IMR-90 (cell line): ENCODE results near the gene ZNF564. TPM values are rescaled to one million over a fixed set of nuclear protein-coding genes. Genes with fewer than 3 reads are reported as not detected.
A peak's percentile ranks its signal among the peaks of the same experiment; 100 is the strongest.

Source experiments
- ATAC-seq: fragments of 200-7000 bp; cut with Tn5 transposase; 2 replicates; pipeline ENCODE4 v1.9.1; 2020; ENCODE audit warnings: low read depth, mild to moderate bottlenecking, moderate library complexity
- BruUV-seq: library from RNA; stranded (reverse); fragments of 400-500 nt; replicated peaks from 2 replicates; lab custom pipeline; 2021; lab: Mats Ljungman, UMichigan
- CTCF ChIA-PET: fragments of 300-600 bp; formaldehyde crosslinking; extraction: SDS; loops from one replicate; lab custom pipeline; 2021; ENCODE audit warnings: antibody characterized with exemption; lab: Yijun Ruan, JAX
- POLR2A ChIA-PET: fragments of 300-600 bp; sonication (Branson Sonifier 250); formaldehyde crosslinking; loops from one replicate; lab custom pipeline; 2022; ENCODE audit warnings: antibody characterized with exemption; ENCODE audit not compliant: unreplicated experiment; lab: Charles Lee
- DNase-seq: peaks from one replicate; pipeline ENCODE4 v3.0.0; 2013
- H2AFZ ChIP-seq: replicated peaks from 2 replicates; pipeline ENCODE3; 2013; ENCODE audit warnings: low read length, mild to moderate bottlenecking; ENCODE audit not compliant: poor library complexity
- H2AK5ac ChIP-seq: 2 replicates; pipeline ENCODE4 v1.6.1; 2013; ENCODE audit warnings: low read depth, low read length, inconsistent platforms
- H2AK9ac ChIP-seq: replicated peaks from 2 replicates; pipeline ENCODE3; 2013; ENCODE audit warnings: mild to moderate bottlenecking, low read depth, low read length, moderate library complexity; ENCODE audit not compliant: poor library complexity
- H2BK120ac ChIP-seq: 2 replicates; pipeline ENCODE4 v1.6.1; 2013; ENCODE audit warnings: low read depth, low read length, inconsistent platforms
- H2BK15ac ChIP-seq: 3 replicates; pipeline ENCODE4 v1.6.1; 2013; ENCODE audit warnings: low read depth, low read length, inconsistent platforms
- H2BK20ac ChIP-seq: 2 replicates; pipeline ENCODE4 v1.6.1; 2013; ENCODE audit warnings: low read depth, mild to moderate bottlenecking, inconsistent platforms, low read length, moderate library complexity
- H2BK5ac ChIP-seq: 2 replicates; pipeline ENCODE4 v1.6.1; 2013; ENCODE audit warnings: mild to moderate bottlenecking, low read depth, low read length, inconsistent platforms; ENCODE audit not compliant: poor library complexity, severe bottlenecking
- H3K14ac ChIP-seq: replicated peaks from 2 replicates; pipeline ENCODE4 v1.6.1; 2013; ENCODE audit warnings: low read depth, low read length, inconsistent platforms
- H3K18ac ChIP-seq: 2 replicates; pipeline ENCODE4 v1.6.1; 2013; ENCODE audit warnings: low read depth, low read length, control low read depth
- H3K23ac ChIP-seq: 2 replicates; pipeline ENCODE4 v1.6.1; 2013; ENCODE audit warnings: low read depth, low read length, inconsistent platforms
- H3K27ac ChIP-seq: 2 replicates; pipeline ENCODE4 v1.5.1; 2013; ENCODE audit warnings: mild to moderate bottlenecking, control low read depth, low read length; ENCODE audit not compliant: insufficient read depth
- H3K27me3 ChIP-seq: 2 replicates; pipeline ENCODE4 v1.6.1; 2013; ENCODE audit warnings: low read length; ENCODE audit not compliant: control insufficient read depth, insufficient read depth
- H3K36me3 ChIP-seq: 2 replicates; pipeline ENCODE4 v1.6.1; 2013; ENCODE audit warnings: low read length, mixed read lengths; ENCODE audit not compliant: control insufficient read depth, insufficient read depth
- H3K4ac ChIP-seq: 2 replicates; pipeline ENCODE4 v1.6.1; 2013; ENCODE audit warnings: low read depth, low read length, inconsistent platforms
- H3K4me1 ChIP-seq: 2 replicates; pipeline ENCODE4 v1.6.1; 2013; ENCODE audit warnings: low read length, mixed read lengths; ENCODE audit not compliant: control insufficient read depth, insufficient read depth
- H3K4me2 ChIP-seq: 2 replicates; pipeline ENCODE4 v1.6.1; 2013; ENCODE audit warnings: low read depth, mild to moderate bottlenecking, control low read depth, low read length, moderate library complexity
- H3K4me3 ChIP-seq: 2 replicates; pipeline ENCODE4 v1.5.1; 2013; ENCODE audit warnings: low read depth, mild to moderate bottlenecking, control low read depth, low read length, moderate library complexity; ENCODE audit not compliant: insufficient read depth
- H3K56ac ChIP-seq: 2 replicates; pipeline ENCODE4 v1.6.1; 2013; ENCODE audit warnings: low read length, inconsistent platforms; ENCODE audit not compliant: insufficient read depth; ENCODE audit errors: extremely low read depth
- H3K79me1 ChIP-seq, 2 experiments: 2 replicates each; pipeline ENCODE4 v1.6.1; 2013; ENCODE audit warnings: low read length in 2 of 2, inconsistent platforms in 1 of 2, low read depth in 1 of 2
- H3K9ac ChIP-seq: 2 replicates; pipeline ENCODE4 v1.6.1; 2013; ENCODE audit warnings: low read depth, low read length, control low read depth
- H3K9me1 ChIP-seq: 2 replicates; pipeline ENCODE4 v1.6.1; 2013; ENCODE audit warnings: low read length, inconsistent platforms; ENCODE audit not compliant: insufficient read depth
- H3K9me3 ChIP-seq: 2 replicates; pipeline ENCODE4 v1.6.1; 2013; ENCODE audit warnings: low read length; ENCODE audit not compliant: control insufficient read depth, insufficient read depth
- H4K20me1 ChIP-seq: 2 replicates; pipeline ENCODE4 v1.6.1; 2013; ENCODE audit warnings: low read length, inconsistent platforms; ENCODE audit not compliant: insufficient read depth
- H4K5ac ChIP-seq: 2 replicates; pipeline ENCODE4 v1.6.1; 2013; ENCODE audit warnings: mild to moderate bottlenecking, low read depth, low read length, control low read depth
- H4K8ac ChIP-seq, 2 experiments: 2 replicates each; pipeline ENCODE4 v1.6.1; 2013; ENCODE audit warnings: low read depth in 2 of 2, low read length in 2 of 2, control low read depth in 1 of 2, inconsistent platforms in 1 of 2
- H4K91ac ChIP-seq: 2 replicates; pipeline ENCODE4 v1.6.1; 2013; ENCODE audit warnings: low read depth, low read length, inconsistent platforms; ENCODE audit not compliant: insufficient read depth
- CTCF ChIP-seq: conservative IDR thresholded peaks from 2 replicates; pipeline ENCODE4 v1.5.1; 2012; ENCODE audit warnings: mild to moderate bottlenecking, low read depth, low read length, improper control_type of control experiment
- MAZ ChIP-seq: IDR thresholded peaks from 2 replicates; pipeline ENCODE4 v1.6.1; 2012; ENCODE audit warnings: low read depth, mild to moderate bottlenecking, low read length, improper control_type of control experiment, moderate library complexity, borderline replicate concordance
- POLR2A ChIP-seq: IDR thresholded peaks from 2 replicates; pipeline ENCODE4 v1.6.1; 2012; ENCODE audit warnings: mild to moderate bottlenecking, low read depth, low read length
- SMC3 ChIP-seq: fragments of 150-350 bp; IDR thresholded peaks from 2 replicates; pipeline ENCODE4 v1.6.1; 2016; ENCODE audit warnings: low read depth, mild to moderate bottlenecking, antibody characterized with exemption, low read length, moderate library complexity
- USF2 ChIP-seq: fragments of 150-350 bp; IDR thresholded peaks from 2 replicates; pipeline ENCODE4 v1.6.1; 2017; ENCODE audit warnings: mild to moderate bottlenecking, antibody characterized with exemption, low read length, low read depth
- WGBS, 2 experiments: methylation state at CpG; one replicate each; pipeline versions ENCODE4 v1.1.5 to v1.1.7; 2013; ENCODE audit warnings: missing lambda C conversion rate in 2 of 2; ENCODE audit not compliant: insufficient read length in 1 of 2; ENCODE audit errors: extremely low coverage in 2 of 2; 5-methylcytosine and 5-hydroxymethylcytosine counted together
- dilution Hi-C: fragments of 300-500 bp; cut with HindIII; formaldehyde crosslinking; loops from one replicate; pipeline ENCODE4 v1.14.3; 2018; ENCODE audit warnings: low sequenced_read_pairs; ENCODE audit not compliant: unreplicated experiment
- in situ Hi-C: fragments of 300-500 bp; cut with MboI; formaldehyde crosslinking; loops from 3 replicates; pipeline ENCODE4 v1.14.3; 2019; ENCODE audit warnings: low sequenced_read_pairs, inconsistent platforms, mixed read lengths
- intact Hi-C: fragments of 100-400 bp; cut with micrococcal nuclease; formaldehyde crosslinking; loops from 2 replicates; pipeline ENCODE4 v1.10.0; 2022
- polyA plus RNA-seq, 3 experiments: library from polyadenylated mRNA; depleted of rRNA; stranded (reverse); fragments of >200 nt; gene quantifications; 2 replicates each; pipeline ENCODE4 v1.2.3, GENCODE V29; 2012; ENCODE audit warnings: low replicate concordance in 1 of 3
- total RNA-seq: library from RNA; depleted of rRNA; stranded (reverse); fragments of >200 nt; gene quantifications from 2 replicates; pipeline ENCODE4 v1.2.3, GENCODE V29; 2012

The ZNF564 gene
- total and polyA plus RNA-seq, 2 of the 4 experiments (the other 2 are of a cell fraction), result 1.5 to 6.3 TPM

GRCh38 chr19:12495002-12495802, 56.1 kb downstream of the ZNF564 start:
- H3K27ac ChIP-seq, result peak overlapping the region; percentile 12; the same call in 1 of the 2 replicates
- ChIA-PET CTCF (interaction anchor here (0.6 kb wide), 1 partner anchor 40 kb away, joined by 5 read pairs; no protein-coding TSS in a partner anchor), POLR2A (no interaction called here)
- peak overlapping the region; percentile 94 for H2AFZ ChIP-seq
- BruUV-seq, result no TSS peak
- no peaks in the 10 kb centered on the region for H3K9me1 ChIP-seq
- peak overlapping the region; percentile 73 for H3K4me2 ChIP-seq
- peak overlapping the region; percentile 59 for H3K4me3 ChIP-seq
- no peak overlapping the region for H2BK20ac ChIP-seq
- ATAC-seq (peak; percentile 100), DNase-seq (peak; percentile 79)
- dilution Hi-C loops (no loop called here), intact Hi-C loops (no loop called here), in situ Hi-C loops (no loop called here)
- no peaks in the 10 kb centered on the region for H4K20me1 ChIP-seq
- H3K27me3 ChIP-seq, result no peaks in the 10 kb centered on the region
- 3% methylated on average over 27 of the region's 51 CpGs; no CpG with 5 or more reads in 1 of the 2 experiments for WGBS, 2 experiments
- H3K18ac ChIP-seq, result no peak overlapping the region
- H2BK5ac ChIP-seq, result no peak overlapping the region
- H3K4me1 ChIP-seq, result no peaks in the 10 kb centered on the region
- no peaks in the 10 kb centered on the region for H3K79me1 ChIP-seq
- no peaks in the 10 kb centered on the region for H3K9me3 ChIP-seq
- no peak overlapping the region for H4K5ac ChIP-seq
- H3K56ac ChIP-seq, result no peak overlapping the region
- peak overlapping the region; percentile 68 to 87; a peak in 3 of 4 replicates for H4K8ac ChIP-seq
- TF ChIP-seq CTCF, result peak; percentile 39
- TF ChIP-seq MAZ, result 0 out of 2 replicates have a peak, but pooled peaks have one; percentile 21
- no peak for TF ChIP-seq SMC3
- TF ChIP-seq POLR2A, result peak; percentile 51; the same call in 1 of the 2 replicates
- TF ChIP-seq USF2, result no peak
- H3K36me3 ChIP-seq, result no peaks in the 10 kb centered on the region
- no peak overlapping the region for H2BK120ac ChIP-seq
- peak overlapping the region; percentile 75 for H2AK9ac ChIP-seq
- peak overlapping the region; percentile 62; the same call in 1 of the 2 replicates for H3K14ac ChIP-seq
- no peak overlapping the region; the same call in 1 of the 2 replicates for H4K91ac ChIP-seq
- H3K23ac ChIP-seq, result no peak overlapping the region
- peak overlapping the region; percentile 48 for H3K4ac ChIP-seq
- H2AK5ac ChIP-seq, result no peak overlapping the region
- H2BK15ac ChIP-seq, result no peak overlapping the region
- peak overlapping the region; percentile 72 for H3K9ac ChIP-seq
